Breast epithelium (tissue), 4 donors: Measurements from ENCODE around the gene SCARB1. TPM values are rescaled to one million over a fixed set of nuclear protein-coding genes. Genes with fewer than 3 reads are reported as not detected.
"Not testable (repeated sequence)": the region's sequence is repeated elsewhere in the genome, so short reads cannot be mapped to it uniquely, and the experiment has no call there.

ENCODE experiments used
- DNase-seq, 2 donors: peaks; one replicate each; pipeline ENCODE4 v3.0.0-alpha.2; 2019; ENCODE audit warnings: low spot score in 2 of 2
- H3K27ac ChIP-seq, 2 donors: fragments of 200-600 bp; sonication (generic) in 1 of 2; one replicate each; pipeline ENCODE4 v1.5.1; 2016 to 2019; ENCODE audit warnings: mild to moderate bottlenecking in 1 of 2
- H3K27me3 ChIP-seq, 2 donors: fragments of 200-600 bp; sonication (generic) in 1 of 2; one replicate each; pipeline versions ENCODE4 v1.5.1 to v1.6.0; 2017 to 2019; ENCODE audit warnings: control low read depth in 1 of 2, mild to moderate bottlenecking in 1 of 2
- H3K36me3 ChIP-seq: fragments of 200-600 bp; one replicate; pipeline ENCODE4 v1.5.1; 2019
- H3K4me1 ChIP-seq, 2 donors: fragments of 200-600 bp; sonication (generic); one replicate each; pipeline ENCODE4 v1.5.1; 2016 to 2019; ENCODE audit warnings: control low read depth in 1 of 2
- H3K4me3 ChIP-seq, 3 donors: fragments of 200-600 bp; sonication (generic); 1 replicate in 2 of 3; 2 replicates in 1 of 3; pipeline ENCODE4 v1.5.1; 2016 to 2019; ENCODE audit warnings: mild to moderate bottlenecking in 3 of 3, moderate library complexity in 2 of 3
- H3K9me3 ChIP-seq, 2 donors: fragments of 200-600 bp; sonication (generic) in 1 of 2; one replicate each; pipeline ENCODE4 v1.5.1; 2016 to 2019; ENCODE audit warnings: control low read depth in 1 of 2
- POLR2A ChIP-seq: fragments of 450-650 bp; IDR thresholded peaks from one replicate; pipeline ENCODE4 v1.6.1; 2016; ENCODE audit warnings: antibody characterized with exemption, mild to moderate bottlenecking, moderate library complexity
- POLR2AphosphoS5 ChIP-seq, 3 donors: sonication (generic); formaldehyde crosslinking; IDR thresholded peaks; one replicate each; pipeline ENCODE4 v1.6.1; 2017; ENCODE audit warnings: antibody characterized with exemption in 3 of 3
- intact Hi-C: fragments of 100-400 bp; cut with DNase I; formaldehyde crosslinking; loops from one replicate; pipeline ENCODE4 v1.15.1; 2023; ENCODE audit warnings: low total_unique reads
- total RNA-seq, 3 donors: library from RNA; depleted of rRNA; stranded (reverse); fragments of >200 nt; gene quantifications; one replicate each; pipeline ENCODE4 v1.1.0, GENCODE V29; 2016
- TF ChIP-seq, protein P1 (sequence below), 3 donors: fragments of 450-650 bp; IDR thresholded peaks; one replicate each; pipeline ENCODE4 v1.5.1; 2016 to 2017; ENCODE audit warnings: antibody characterized with exemption in 3 of 3, mild to moderate bottlenecking in 3 of 3, moderate library complexity in 3 of 3

The SCARB1 gene
- total RNA-seq, 3 donors from 2014 or later: 18.4 to 61.3 (median 20.2) TPM

DNA sequence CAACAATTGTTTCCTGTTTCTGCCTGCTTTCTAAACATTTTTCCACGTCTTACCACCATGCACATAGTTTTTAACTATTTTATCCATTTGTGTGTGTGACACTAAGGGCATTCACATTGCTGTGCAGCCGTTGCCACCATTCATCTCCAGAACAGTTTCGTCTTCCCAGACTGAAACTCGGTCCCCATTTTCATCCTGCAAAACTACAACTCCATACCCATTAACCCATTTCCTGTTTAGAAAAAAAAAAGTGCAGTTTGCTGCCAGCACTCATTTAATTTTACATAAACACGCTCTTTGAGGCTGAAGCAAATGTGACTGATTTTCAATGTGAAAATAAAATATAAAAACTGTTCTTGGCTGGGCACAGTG lies 35.2 kb upstream of the SCARB1 start:
- intact Hi-C loops: no loop called here
- DNase-seq: no peak
- H3K27me3 ChIP-seq: no peaks in the 10 kb centered on the region

DNA sequence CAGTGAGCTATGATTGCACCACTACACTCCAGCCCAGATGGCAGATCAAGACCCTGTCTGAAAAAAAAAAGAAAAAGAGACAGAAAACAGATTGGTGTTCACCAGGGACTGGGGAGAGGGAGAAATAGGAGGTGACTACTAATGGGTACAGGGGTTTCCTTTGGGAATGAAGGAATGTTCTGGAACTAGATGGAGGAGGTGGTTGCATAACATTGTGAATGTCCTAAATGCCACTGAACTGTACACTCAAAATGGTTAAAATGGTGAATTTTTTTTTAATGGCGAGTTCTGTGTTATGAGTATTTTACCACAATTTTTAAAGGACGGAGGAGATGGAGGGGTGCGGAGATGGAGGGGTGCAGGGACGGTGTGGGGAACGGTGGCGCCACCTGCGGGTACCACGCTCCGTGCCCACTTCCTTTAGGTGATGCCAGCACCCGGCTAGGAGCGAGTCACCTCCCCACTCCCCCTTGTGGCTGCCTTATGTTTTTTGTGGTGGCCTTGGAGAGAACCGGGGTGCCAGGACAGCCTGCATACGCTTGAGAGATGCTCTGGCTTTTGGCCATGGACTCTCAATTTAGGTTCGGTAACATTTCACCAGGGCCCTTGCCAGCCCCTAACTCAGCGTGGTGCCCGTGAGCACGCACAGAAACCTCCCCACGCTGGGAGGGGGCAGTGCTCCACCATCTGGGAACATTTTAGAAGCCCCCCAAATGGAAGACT lies 34.7 kb upstream of the SCARB1 start:
- DNase-seq: peak in 1 of 2 donors; percentile 37
- Histone ChIP-seq H3K36me3 (no peaks in the 10 kb centered on the region), H3K27ac (no peak overlapping the region), H3K9me3 (no peaks in the 10 kb centered on the region), H3K27me3 (no peaks in the 10 kb centered on the region), H3K4me1 (peaks cover 0 to 6% of the 10 kb centered on the region in 2 donors), H3K4me3 (peak overlapping the region in 1 of 3 donors; percentile 10)
- TF ChIP-seq, protein P1, sequence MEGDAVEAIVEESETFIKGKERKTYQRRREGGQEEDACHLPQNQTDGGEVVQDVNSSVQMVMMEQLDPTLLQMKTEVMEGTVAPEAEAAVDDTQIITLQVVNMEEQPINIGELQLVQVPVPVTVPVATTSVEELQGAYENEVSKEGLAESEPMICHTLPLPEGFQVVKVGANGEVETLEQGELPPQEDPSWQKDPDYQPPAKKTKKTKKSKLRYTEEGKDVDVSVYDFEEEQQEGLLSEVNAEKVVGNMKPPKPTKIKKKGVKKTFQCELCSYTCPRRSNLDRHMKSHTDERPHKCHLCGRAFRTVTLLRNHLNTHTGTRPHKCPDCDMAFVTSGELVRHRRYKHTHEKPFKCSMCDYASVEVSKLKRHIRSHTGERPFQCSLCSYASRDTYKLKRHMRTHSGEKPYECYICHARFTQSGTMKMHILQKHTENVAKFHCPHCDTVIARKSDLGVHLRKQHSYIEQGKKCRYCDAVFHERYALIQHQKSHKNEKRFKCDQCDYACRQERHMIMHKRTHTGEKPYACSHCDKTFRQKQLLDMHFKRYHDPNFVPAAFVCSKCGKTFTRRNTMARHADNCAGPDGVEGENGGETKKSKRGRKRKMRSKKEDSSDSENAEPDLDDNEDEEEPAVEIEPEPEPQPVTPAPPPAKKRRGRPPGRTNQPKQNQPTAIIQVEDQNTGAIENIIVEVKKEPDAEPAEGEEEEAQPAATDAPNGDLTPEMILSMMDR (IDR thresholded peaks at IDR 0.05): peak; percentile 47 to 63 (median 48)
- no peak for TF ChIP-seq POLR2A
- no peak for TF ChIP-seq POLR2AphosphoS5 (IDR thresholded peaks at IDR 0.05)
- intact Hi-C loops: no loop called here

More for the DNA sequence above, 35.2 kb upstream of the SCARB1 start:
- TF ChIP-seq POLR2A: no peak
- TF ChIP-seq, protein P1 (IDR thresholded peaks at IDR 0.05): no peak
- TF ChIP-seq POLR2AphosphoS5 (IDR thresholded peaks at IDR 0.05): no peak
- H3K36me3 ChIP-seq: no peaks in the 10 kb centered on the region
- H3K9me3 ChIP-seq: no peaks in the 10 kb centered on the region
- H3K4me1 ChIP-seq: peaks cover 0 to 6% of the 10 kb centered on the region in 2 donors
- H3K4me3 ChIP-seq: no peak overlapping the region
- H3K27ac ChIP-seq: no peak overlapping the region

DNA sequence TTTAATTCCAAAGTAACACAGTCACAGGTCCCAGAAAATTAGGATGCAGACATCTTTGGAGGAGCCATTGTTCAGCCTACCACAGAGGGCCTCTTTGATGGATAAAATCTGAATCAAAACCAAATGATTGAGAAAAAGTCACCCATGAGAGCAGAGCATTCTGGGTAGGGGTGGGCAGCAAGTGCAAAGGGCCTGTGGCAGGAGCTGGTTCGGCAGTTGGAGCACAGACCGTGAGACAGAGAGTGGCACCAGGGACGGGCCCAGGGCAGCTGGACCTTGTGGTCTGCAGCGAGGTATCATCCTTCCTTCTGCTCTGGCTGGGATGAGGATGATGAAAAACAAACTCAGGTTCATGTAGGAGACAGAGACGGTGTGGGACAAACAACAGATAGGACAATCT lies 32.8 kb upstream of the SCARB1 start:
- Histone ChIP-seq H3K9me3 (no peaks in the 10 kb centered on the region), H3K27ac (no peak overlapping the region), H3K27me3 (no peaks in the 10 kb centered on the region), H3K4me3 (no peak overlapping the region), H3K36me3 (no peaks in the 10 kb centered on the region), H3K4me1 (peaks cover 0 to 6% of the 10 kb centered on the region in 2 donors)
- TF ChIP-seq POLR2A (no peak), POLR2AphosphoS5 (IDR thresholded peaks at IDR 0.05) (no peak)
- TF ChIP-seq, protein P1 (IDR thresholded peaks at IDR 0.05): no peak
- intact Hi-C loops: no loop called here
- no peak for DNase-seq

DNA sequence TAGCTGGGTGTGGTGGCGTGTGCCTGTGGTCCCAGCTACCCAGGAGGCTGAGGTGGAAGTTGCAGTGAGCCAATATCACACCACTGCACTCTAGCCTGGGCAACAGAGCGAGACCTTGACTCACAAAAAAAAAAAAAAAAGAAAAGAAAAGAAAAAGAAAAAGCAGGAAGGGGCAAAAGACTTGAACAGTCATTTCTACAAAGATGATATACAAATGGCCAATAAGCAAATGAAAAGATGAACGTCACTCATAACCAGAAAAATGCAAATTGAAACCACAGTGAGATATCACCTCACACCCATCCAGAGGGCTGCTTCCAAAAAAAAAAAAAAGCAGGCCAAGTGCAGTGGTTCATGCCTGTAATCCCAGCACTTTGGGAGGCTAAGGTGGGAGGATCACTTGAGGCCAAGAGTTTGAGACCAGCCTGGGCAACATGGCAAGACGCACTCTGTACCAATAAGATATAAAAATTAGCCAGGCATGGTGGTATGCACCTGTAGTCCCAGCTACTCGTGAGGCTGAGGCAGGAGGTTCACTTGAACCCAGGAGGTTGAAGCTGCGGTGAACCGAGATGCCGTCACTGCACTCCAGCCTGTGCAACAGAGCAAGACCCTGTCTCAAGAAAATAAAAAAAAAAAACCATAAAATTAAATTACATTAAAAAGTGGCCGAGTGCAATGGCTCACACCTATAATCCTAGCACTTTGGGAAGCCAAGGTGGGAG lies 30.3 kb upstream of the SCARB1 start:
- no peaks in the 10 kb centered on the region for H3K27me3 ChIP-seq
- no peak overlapping the region for H3K4me3 ChIP-seq
- DNase-seq: no peak
- no peaks in the 10 kb centered on the region for H3K36me3 ChIP-seq
- intact Hi-C loops: no loop called here
- H3K4me1 ChIP-seq: peaks cover 0 to 6% of the 10 kb centered on the region in 2 donors
- no peak overlapping the region for H3K27ac ChIP-seq
- H3K9me3 ChIP-seq: no peaks in the 10 kb centered on the region
- TF ChIP-seq POLR2A: no peak
- TF ChIP-seq, protein P1 (IDR thresholded peaks at IDR 0.05): no peak
- TF ChIP-seq POLR2AphosphoS5 (IDR thresholded peaks at IDR 0.05): no peak

DNA sequence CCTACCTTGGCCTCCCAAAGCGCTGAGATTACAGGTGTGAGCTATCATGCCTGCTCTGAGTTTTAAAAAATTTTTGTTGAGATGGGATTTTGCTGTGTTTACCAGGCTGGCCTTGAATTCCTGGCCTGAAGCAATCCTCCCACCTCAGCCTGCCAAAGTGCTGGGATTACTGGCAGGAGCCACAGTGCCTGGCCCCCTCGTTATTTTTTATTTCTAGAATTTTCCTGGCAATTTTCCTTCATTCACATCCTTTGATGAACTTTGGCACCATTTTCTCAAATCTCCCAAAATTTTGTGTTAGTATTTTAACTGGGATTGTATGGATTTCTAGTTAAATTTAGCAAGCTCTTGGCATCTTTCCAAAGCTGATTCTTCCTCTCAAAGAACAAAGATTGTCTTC lies 24.6 kb upstream of the SCARB1 start:
- Histone ChIP-seq H3K27ac (no peak overlapping the region), H3K4me1 (no peaks in the 10 kb centered on the region), H3K27me3 (no peaks in the 10 kb centered on the region), H3K36me3 (no peaks in the 10 kb centered on the region), H3K9me3 (no peaks in the 10 kb centered on the region), H3K4me3 (no peak overlapping the region)
- TF ChIP-seq, protein P1 (IDR thresholded peaks at IDR 0.05): no peak
- TF ChIP-seq POLR2AphosphoS5 (IDR thresholded peaks at IDR 0.05) (no peak), POLR2A (no peak)
- no peak for DNase-seq
- intact Hi-C loops: no loop called here

DNA sequence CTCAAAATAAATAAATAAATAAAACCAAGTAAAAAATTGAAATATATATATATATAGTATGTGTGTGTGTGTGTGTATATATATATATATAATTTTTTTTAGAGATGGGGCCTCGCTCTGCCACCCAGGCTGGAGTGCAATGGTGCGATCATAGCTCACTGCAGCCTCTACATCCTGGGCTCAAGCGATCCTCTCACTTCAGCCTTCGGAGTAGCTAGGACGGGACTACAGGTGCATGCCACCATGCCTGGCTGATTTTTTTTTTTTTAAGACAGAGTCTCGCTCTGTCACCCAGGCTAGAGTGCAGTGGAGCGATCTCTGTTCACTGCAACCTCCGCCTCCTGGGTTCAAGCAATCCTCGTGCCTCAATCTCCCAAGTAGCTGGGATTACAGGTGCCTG lies 24.1 kb upstream of the SCARB1 start:
- H3K36me3 ChIP-seq, H3K9me3 ChIP-seq, DNase-seq, intact Hi-C loops, H3K4me3 ChIP-seq, H3K27me3 ChIP-seq, H3K4me1 ChIP-seq, H3K27ac ChIP-seq: not testable (repeated sequence)
